ENCODE data around the gene RACGAP1.

RACGAP1 gene

DNA sequence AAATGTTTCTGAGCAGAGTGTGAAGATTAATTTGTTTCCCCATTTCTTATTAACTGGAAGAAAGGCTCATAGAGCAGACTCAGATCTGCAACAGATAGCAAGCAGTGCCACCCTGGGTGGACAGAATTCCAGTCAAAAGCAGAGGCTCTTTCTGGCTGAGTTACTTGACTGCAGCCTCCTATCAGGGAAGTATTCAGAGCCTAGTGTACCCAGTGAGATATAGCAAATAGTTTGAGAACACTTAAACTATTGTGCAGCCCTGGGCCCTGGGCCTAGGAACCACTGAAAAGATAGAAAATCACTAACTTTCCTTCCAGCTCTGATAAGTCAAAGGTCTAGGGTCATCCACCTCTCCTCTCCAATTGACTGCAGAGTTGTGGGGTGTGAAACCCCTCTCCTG, 86.0 kb downstream of the RACGAP1 start:
- DNase-seq: no peak

Data from effector CD8-positive, alpha-beta T cell (primary cell).